OCI-LY3 (cell line): ENCODE measurements around the gene RNF166.
A peak's percentile ranks its signal among the peaks of the same experiment; 100 is the strongest.

ENCODE experiments used
- EZH2phosphoT487 ChIP-seq: fragments of 200-600 bp; shearing (Covaris generic); IDR thresholded peaks from 2 replicates; pipeline ENCODE4 v1.6.1; 2018; ENCODE audit warnings: antibody characterized with exemption, mixed run types, low read depth
- TF ChIP-seq, protein P1 (sequence below): fragments of 200-600, 300-600 bp; sonication (generic); IDR thresholded peaks from 2 replicates; pipeline ENCODE4 v1.5.1; 2014; ENCODE audit warnings: antibody characterized with exemption, low read length, low read depth

GRCh38 chr16:88681084-88681680 is 25.0 kb downstream of the RNF166 start:
- TF ChIP-seq, protein P1, sequence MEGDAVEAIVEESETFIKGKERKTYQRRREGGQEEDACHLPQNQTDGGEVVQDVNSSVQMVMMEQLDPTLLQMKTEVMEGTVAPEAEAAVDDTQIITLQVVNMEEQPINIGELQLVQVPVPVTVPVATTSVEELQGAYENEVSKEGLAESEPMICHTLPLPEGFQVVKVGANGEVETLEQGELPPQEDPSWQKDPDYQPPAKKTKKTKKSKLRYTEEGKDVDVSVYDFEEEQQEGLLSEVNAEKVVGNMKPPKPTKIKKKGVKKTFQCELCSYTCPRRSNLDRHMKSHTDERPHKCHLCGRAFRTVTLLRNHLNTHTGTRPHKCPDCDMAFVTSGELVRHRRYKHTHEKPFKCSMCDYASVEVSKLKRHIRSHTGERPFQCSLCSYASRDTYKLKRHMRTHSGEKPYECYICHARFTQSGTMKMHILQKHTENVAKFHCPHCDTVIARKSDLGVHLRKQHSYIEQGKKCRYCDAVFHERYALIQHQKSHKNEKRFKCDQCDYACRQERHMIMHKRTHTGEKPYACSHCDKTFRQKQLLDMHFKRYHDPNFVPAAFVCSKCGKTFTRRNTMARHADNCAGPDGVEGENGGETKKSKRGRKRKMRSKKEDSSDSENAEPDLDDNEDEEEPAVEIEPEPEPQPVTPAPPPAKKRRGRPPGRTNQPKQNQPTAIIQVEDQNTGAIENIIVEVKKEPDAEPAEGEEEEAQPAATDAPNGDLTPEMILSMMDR, result peak; percentile 75
- TF ChIP-seq EZH2phosphoT487, result no peak
